WTC11 (cell line): ENCODE results near the gene CFAP251. TPM values are rescaled to one million over a fixed set of nuclear protein-coding genes. Genes with fewer than 3 reads are reported as not detected.

ENCODE experiments used
- ATAC-seq: fragments of 200-7000 bp; cut with Tn5 transposase; 2 replicates; pipeline ENCODE4 v1.10.0; 2021; ENCODE audit warnings: mild to moderate bottlenecking, moderate library complexity
- CTCF ChIA-PET: fragments of 300-600 bp; sonication (Branson Sonifier 250); formaldehyde crosslinking; loops from one replicate; lab custom pipeline; 2021; ENCODE audit warnings: antibody characterized with exemption; lab: Charles Lee
- POLR2A ChIA-PET: fragments of 350-600 bp; sonication (Branson Sonifier 250); formaldehyde crosslinking; loops from one replicate; lab custom pipeline; 2021; ENCODE audit warnings: antibody characterized with exemption; lab: Charles Lee
- DNase-seq: peaks from one replicate; pipeline ENCODE4 v3.0.0; 2021; ENCODE audit warnings: low spot score
- H3K27ac Mint-ChIP-seq: 2 replicates; pipeline ENCODE4 v1.8.0; 2021; ENCODE audit warnings: mixed read lengths
- H3K27me3 Mint-ChIP-seq: 2 replicates; pipeline ENCODE4 v1.8.0; 2021; ENCODE audit warnings: low read depth, mild to moderate bottlenecking, moderate library complexity, mixed read lengths
- H3K36me3 Mint-ChIP-seq: 2 replicates; pipeline ENCODE4 v1.8.0; 2021; ENCODE audit warnings: mixed read lengths
- H3K4me1 Mint-ChIP-seq: 2 replicates; pipeline ENCODE4 v1.8.0; 2022; ENCODE audit warnings: mixed read lengths
- H3K4me3 Mint-ChIP-seq: 2 replicates; pipeline ENCODE4 v1.8.0; 2021; ENCODE audit warnings: mild to moderate bottlenecking, moderate library complexity, mixed read lengths
- H3K9me3 Mint-ChIP-seq: 2 replicates; pipeline ENCODE4 v1.8.0; 2021; ENCODE audit warnings: mixed read lengths
- ATF1 ChIP-seq: sonication (generic); formaldehyde crosslinking; IDR thresholded peaks from 2 replicates; pipeline ENCODE4 v1.8.1; 2023; ENCODE audit warnings: mild to moderate bottlenecking, moderate library complexity, missing genetic modification reagents
- CREB1 ChIP-seq: sonication (generic); formaldehyde crosslinking; IDR thresholded peaks from 2 replicates; pipeline ENCODE4 v1.8.0; 2023; ENCODE audit warnings: mild to moderate bottlenecking, missing genetic modification reagents
- CREM ChIP-seq: sonication (generic); formaldehyde crosslinking; IDR thresholded peaks from 2 replicates; pipeline ENCODE4 v1.8.1; 2022; ENCODE audit warnings: mild to moderate bottlenecking, missing genetic modification reagents, moderate library complexity
- E2F5 ChIP-seq: sonication (generic); formaldehyde crosslinking; IDR thresholded peaks from 2 replicates; pipeline ENCODE4 v1.8.1; 2022; ENCODE audit warnings: mild to moderate bottlenecking, moderate library complexity, missing genetic modification reagents
- ELF4 ChIP-seq: sonication (generic); formaldehyde crosslinking; IDR thresholded peaks from 2 replicates; pipeline ENCODE4 v1.8.1; 2022; ENCODE audit warnings: low read depth, mild to moderate bottlenecking, moderate library complexity, missing genetic modification reagents
- ETV6 ChIP-seq: sonication (generic); formaldehyde crosslinking; IDR thresholded peaks from 2 replicates; pipeline ENCODE4 v1.8.1; 2022; ENCODE audit warnings: mild to moderate bottlenecking, missing genetic modification reagents
- FOXK1 ChIP-seq: sonication (generic); formaldehyde crosslinking; IDR thresholded peaks from 2 replicates; pipeline ENCODE4 v1.8.0; 2022; ENCODE audit warnings: mild to moderate bottlenecking, moderate library complexity, missing genetic modification reagents
- FOXP1 ChIP-seq: sonication (generic); formaldehyde crosslinking; IDR thresholded peaks from 2 replicates; pipeline ENCODE4 v1.8.0; 2022; ENCODE audit warnings: missing genetic modification reagents, mild to moderate bottlenecking, moderate library complexity, borderline replicate concordance
- GABPB1 ChIP-seq: sonication (generic); formaldehyde crosslinking; IDR thresholded peaks from 2 replicates; pipeline ENCODE4 v1.8.1; 2023; ENCODE audit warnings: mild to moderate bottlenecking, missing genetic modification reagents
- GRHL2 ChIP-seq: fragments of 250-450 bp; sonication (Bioruptor Pico); IDR thresholded peaks from 2 replicates; pipeline ENCODE4 v1.8.0; 2022; ENCODE audit warnings: mild to moderate bottlenecking, moderate library complexity; ENCODE audit not compliant: insufficient replicate concordance, severe bottlenecking
- HMGA2 ChIP-seq: fragments of 250-450 bp; sonication (Bioruptor Pico); IDR thresholded peaks from 2 replicates; pipeline ENCODE4 v1.4.0; 2021; ENCODE audit warnings: mild to moderate bottlenecking, moderate library complexity
- IRF2 ChIP-seq: sonication (generic); formaldehyde crosslinking; IDR thresholded peaks from 2 replicates; pipeline ENCODE4 v1.8.0; 2022; ENCODE audit warnings: low read depth, missing genetic modification reagents, borderline replicate concordance
- KAT7 ChIP-seq: sonication (generic); formaldehyde crosslinking; IDR thresholded peaks from 2 replicates; pipeline ENCODE4 v1.8.1; 2023; ENCODE audit warnings: missing genetic modification reagents, mild to moderate bottlenecking, borderline replicate concordance
- NR1H2 ChIP-seq: sonication (generic); formaldehyde crosslinking; IDR thresholded peaks from 2 replicates; pipeline ENCODE4 v1.9.0; 2021; ENCODE audit warnings: mild to moderate bottlenecking, moderate library complexity, missing genetic modification reagents
- SMAD3 ChIP-seq: sonication (generic); formaldehyde crosslinking; IDR thresholded peaks from 2 replicates; pipeline ENCODE4 v1.8.0; 2022; ENCODE audit warnings: missing genetic modification reagents, mild to moderate bottlenecking, borderline replicate concordance
- STAT6 ChIP-seq: sonication (generic); formaldehyde crosslinking; conservative IDR thresholded peaks from 2 replicates; pipeline ENCODE4 v1.8.1; 2023; ENCODE audit warnings: mild to moderate bottlenecking, low read depth, missing genetic modification reagents, moderate library complexity
- TCF7 ChIP-seq: sonication (generic); formaldehyde crosslinking; IDR thresholded peaks from 2 replicates; pipeline ENCODE4 v1.8.0; 2022; ENCODE audit warnings: mild to moderate bottlenecking, low read depth, missing genetic modification reagents, moderate library complexity
- USF2 ChIP-seq: sonication (generic); formaldehyde crosslinking; IDR thresholded peaks from 2 replicates; pipeline ENCODE4 v1.8.1; 2023; ENCODE audit warnings: mild to moderate bottlenecking, missing genetic modification reagents, moderate library complexity
- ZBTB21 ChIP-seq: sonication (generic); formaldehyde crosslinking; IDR thresholded peaks from 2 replicates; pipeline ENCODE4 v1.8.1; 2023; ENCODE audit warnings: mild to moderate bottlenecking, missing genetic modification reagents, borderline replicate concordance
- ZNF232 ChIP-seq: sonication (generic); formaldehyde crosslinking; IDR thresholded peaks from 2 replicates; pipeline ENCODE4 v1.8.0; 2022; ENCODE audit warnings: mild to moderate bottlenecking, missing genetic modification reagents
- ZNF396 ChIP-seq: fragments of 250-450 bp; sonication (Bioruptor Pico); IDR thresholded peaks from 2 replicates; pipeline ENCODE4 v1.8.0; 2021; ENCODE audit warnings: mild to moderate bottlenecking, moderate library complexity, borderline replicate concordance
- ZNF416 ChIP-seq: fragments of 250-450 bp; sonication (Bioruptor Pico); IDR thresholded peaks from 2 replicates; pipeline ENCODE4 v1.9.0; 2021; ENCODE audit warnings: mild to moderate bottlenecking, inconsistent platforms
- ZNF512 ChIP-seq: sonication (generic); formaldehyde crosslinking; IDR thresholded peaks from 2 replicates; pipeline ENCODE4 v1.8.1; 2022; ENCODE audit warnings: missing genetic modification reagents, borderline replicate concordance
- total RNA-seq: library from RNA; stranded (reverse); gene quantifications from 3 replicates; pipeline ENCODE4 v1.2.3, GENCODE V29; 2021

CFAP251 gene
- total RNA-seq, 1 experiment from 2014 or later, result 3.1 TPM

- Mint-ChIP-seq H3K36me3 (no peaks in the 10 kb centered on the region), H3K4me3 (no peak overlapping the region), H3K27me3 (no peaks in the 10 kb centered on the region), H3K9me3 (no peaks in the 10 kb centered on the region), H3K27ac (no peak overlapping the region), H3K4me1 (peaks cover 5% of the 10 kb centered on the region)
- TF ChIP-seq ATF1 (CRISPR knock-in tag), result no peak
- no peak for TF ChIP-seq ZNF232 (CRISPR knock-in tag)
- no peak for TF ChIP-seq ZNF512
- no peak for TF ChIP-seq ZNF396 (CRISPR knock-in tag)
- no peak for TF ChIP-seq GRHL2 (CRISPR knock-in tag)
- no peak for TF ChIP-seq NR1H2 (CRISPR knock-in tag)
- no peak for TF ChIP-seq ZNF416
- no peak for TF ChIP-seq HMGA2 (CRISPR knock-in tag)
- TF ChIP-seq STAT6 (CRISPR knock-in tag), result no peak
- no peak for TF ChIP-seq FOXK1 (CRISPR knock-in tag)
- TF ChIP-seq KAT7 (CRISPR knock-in tag), result no peak
- no peak for TF ChIP-seq SMAD3 (CRISPR knock-in tag)
- TF ChIP-seq ZBTB21 (CRISPR knock-in tag), result no peak
- DNase-seq (no peak), ATAC-seq (no peak)
- ChIA-PET CTCF (interaction anchor here (0.6 to 1.7 kb wide), 2 partner anchors 211 to 512 kb away, joined by 3 to 5 read pairs; no protein-coding TSS in a partner anchor), POLR2A (no interaction called here)
Measured at GRCh38 chr12:122006186-122006926, 88.0 kb downstream of the CFAP251 start.

- TF ChIP-seq FOXP1 (no peak), GABPB1 (CRISPR knock-in tag) (no peak), ELF4 (CRISPR knock-in tag) (no peak), CREB1 (no peak), CREM (no peak), USF2 (CRISPR knock-in tag) (no peak), IRF2 (no peak), FOXK1 (CRISPR knock-in tag) (no peak), E2F5 (no peak), ETV6 (no peak), TCF7 (CRISPR knock-in tag) (no peak)
- Mint-ChIP-seq H3K27ac (no peak overlapping the region), H3K36me3 (no peaks in the 10 kb centered on the region), H3K9me3 (0 out of 2 replicates have a peak, but pooled peaks cover 5% of the 10 kb centered on the region), H3K27me3 (no peaks in the 10 kb centered on the region), H3K4me3 (no peak overlapping the region), H3K4me1 (no peaks in the 10 kb centered on the region)
- DNase-seq, result no peak
- POLR2A ChIA-PET, result no interaction called here
- CTCF ChIA-PET, result interaction anchor here (0.9 to 1.3 kb wide), 2 partner anchors 31 to 215 kb away, joined by 3 read pairs; no protein-coding TSS in a partner anchor
- no peak for ATAC-seq
Measured at GRCh38 chr12:122009741-122010140, 91.3 kb downstream of the CFAP251 start.
